H1 (cell line): ENCODE results near the gene NUAK1. TPM values are rescaled to one million over a fixed set of nuclear protein-coding genes. Genes with fewer than 3 reads are reported as not detected.

Experiments used
- CTCF ChIA-PET: fragments of 300-600 bp; sonication (Branson Sonifier 250); formaldehyde crosslinking; loops from one replicate; lab custom pipeline; 2021; ENCODE audit not compliant: partially characterized antibody; lab: Charles Lee
- POLR2A ChIA-PET: fragments of 300-600 bp; sonication (Branson Sonifier 250); formaldehyde crosslinking; loops from one replicate; lab custom pipeline; 2021; ENCODE audit warnings: inconsistent platforms; ENCODE audit not compliant: partially characterized antibody; lab: Charles Lee
- DNase-seq, 2 experiments: peaks; one replicate each; pipeline versions ENCODE4 v3.0.0 to v3.0.0-alpha.2; 2010 to 2022; ENCODE audit warnings: low spot score in 2 of 2, low read depth in 1 of 2, mixed read lengths in 1 of 2
- FAIRE-seq: peaks from 2 replicates; lab custom pipeline; 2011; peaks lifted over from hg19 to GRCh38; lab: Jason Lieb, UNC
- H2AFZ ChIP-seq: 2 replicates; pipeline ENCODE4 v1.8.1; 2012; ENCODE audit warnings: low read length, inconsistent platforms
- H2AK5ac ChIP-seq: 2 replicates; pipeline ENCODE4 v1.6.1; 2013; ENCODE audit warnings: low read depth, low read length
- H2BK120ac ChIP-seq: replicated peaks from 2 replicates; pipeline ENCODE3; 2013; ENCODE audit warnings: low read depth, low read length, inconsistent platforms
- H2BK12ac ChIP-seq: 2 replicates; pipeline ENCODE4 v1.6.1; 2013; ENCODE audit warnings: low read depth, low read length
- H2BK15ac ChIP-seq: 2 replicates; pipeline ENCODE4 v1.6.1; 2013; ENCODE audit warnings: low read length
- H2BK20ac ChIP-seq: 2 replicates; pipeline ENCODE4 v1.6.1; 2013; ENCODE audit warnings: low read length
- H2BK5ac ChIP-seq: 2 replicates; pipeline ENCODE4 v1.6.1; 2013; ENCODE audit warnings: low read depth, low read length
- H3K14ac ChIP-seq: 2 replicates; pipeline ENCODE4 v1.6.1; 2013; ENCODE audit warnings: inconsistent platforms; ENCODE audit not compliant: insufficient read length
- H3K18ac ChIP-seq: 2 replicates; pipeline ENCODE4 v1.6.1; 2013; ENCODE audit warnings: low read length; ENCODE audit errors: extremely low read depth
- H3K23ac ChIP-seq: 2 replicates; pipeline ENCODE4 v1.6.1; 2013; ENCODE audit warnings: inconsistent platforms; ENCODE audit not compliant: insufficient read length
- H3K23me2 ChIP-seq: 2 replicates; pipeline ENCODE4 v1.6.1; 2013; ENCODE audit warnings: low read depth, low read length
- H3K27ac ChIP-seq: 2 replicates; pipeline ENCODE4 v1.6.1; 2011; ENCODE audit warnings: low read depth, low read length, inconsistent platforms
- H3K27me3 ChIP-seq, 4 experiments: replicated peaks in 1 of 4; 1 replicate in 1 of 4; 2 replicates in 3 of 4; pipeline versions ENCODE4 v1.6.1 to v1.8.1; 2011 to 2013; ENCODE audit warnings: low read length in 3 of 4, mild to moderate bottlenecking in 3 of 4, inconsistent platforms in 2 of 4, mixed read lengths in 2 of 4, moderate library complexity in 1 of 4; ENCODE audit not compliant: control insufficient read depth in 3 of 4, insufficient read depth in 3 of 4; ENCODE audit errors: extremely low read depth in 1 of 4
- H3K36me3 ChIP-seq, 4 experiments: 2 replicates each; pipeline versions ENCODE4 v1.6.1 to v1.8.1; 2011 to 2013; ENCODE audit warnings: mild to moderate bottlenecking in 4 of 4, low read length in 3 of 4, moderate library complexity in 2 of 4, control low read depth in 1 of 4, inconsistent platforms in 1 of 4; ENCODE audit not compliant: insufficient read depth in 4 of 4, control insufficient read depth in 2 of 4
- H3K4ac ChIP-seq: replicated peaks from 2 replicates; pipeline ENCODE3; 2013; ENCODE audit warnings: low read length, low read depth, mixed read lengths, inconsistent platforms; ENCODE audit not compliant: insufficient read length
- H3K4me1 ChIP-seq, 4 experiments: replicated peaks in 1 of 4; 1 replicate in 1 of 4; 2 replicates in 3 of 4; pipeline versions ENCODE4 v1.6.1 to v1.8.1; 2011 to 2013; ENCODE audit warnings: low read length in 3 of 4, inconsistent platforms in 2 of 4, mixed read lengths in 1 of 4; ENCODE audit not compliant: insufficient read depth in 4 of 4, control insufficient read depth in 3 of 4
- H3K4me2 ChIP-seq, 2 experiments: 2 replicates each; pipeline versions ENCODE4 v1.6.1 to v1.8.1; 2011 to 2013; ENCODE audit warnings: low read depth in 2 of 2, low read length in 2 of 2, control low read depth in 1 of 2, inconsistent platforms in 1 of 2, mild to moderate bottlenecking in 1 of 2; ENCODE audit not compliant: insufficient read depth in 1 of 2
- H3K4me3 ChIP-seq, 4 experiments: fragments of 200-600, 300-600 bp in 1 of 4; sonication (generic), shearing (Covaris generic), sonication (Bioruptor Twin) in 1 of 4; 2 replicates each; pipeline versions ENCODE4 v1.5.1 to v1.8.1; 2011 to 2016; ENCODE audit warnings: low read length in 4 of 4, low read depth in 3 of 4, control low read depth in 2 of 4, inconsistent platforms in 2 of 4, mild to moderate bottlenecking in 2 of 4, mixed read lengths in 1 of 4, moderate library complexity in 1 of 4; ENCODE audit not compliant: insufficient read depth in 2 of 4; ENCODE audit errors: extremely low read depth in 1 of 4
- H3K56ac ChIP-seq: replicated peaks from 2 replicates; pipeline ENCODE3; 2013; ENCODE audit warnings: low read depth, mild to moderate bottlenecking, mixed read lengths, low read length, inconsistent platforms; ENCODE audit not compliant: insufficient read length
- H3K79me1 ChIP-seq: 2 replicates; pipeline ENCODE4 v1.6.1; 2013; ENCODE audit warnings: low read depth, low read length, control low read depth
- H3K79me2 ChIP-seq, 2 experiments: 2 replicates each; pipeline versions ENCODE4 v1.6.1 to v1.8.1; 2012 to 2013; ENCODE audit warnings: low read length in 2 of 2, mild to moderate bottlenecking in 2 of 2, inconsistent platforms in 1 of 2; ENCODE audit not compliant: insufficient read depth in 2 of 2, control insufficient read depth in 1 of 2
- H3K9ac ChIP-seq, 4 experiments: replicated peaks in 1 of 4; 1 replicate in 1 of 4; 2 replicates in 3 of 4; pipeline versions ENCODE4 v1.6.1 to v1.8.1; 2011 to 2013; ENCODE audit warnings: low read depth in 3 of 4, low read length in 3 of 4, control low read depth in 2 of 4, mild to moderate bottlenecking in 2 of 4, moderate library complexity in 2 of 4, inconsistent platforms in 1 of 4; ENCODE audit errors: extremely low read depth in 1 of 4
- H3K9me3 ChIP-seq, 2 experiments: 2 replicates each; pipeline versions ENCODE4 v1.6.1 to v1.8.1; 2012 to 2013; ENCODE audit warnings: mild to moderate bottlenecking in 2 of 2, moderate library complexity in 2 of 2, control low read depth in 1 of 2, inconsistent platforms in 1 of 2, low read depth in 1 of 2, low read length in 1 of 2, mixed read lengths in 1 of 2; ENCODE audit not compliant: insufficient read depth in 2 of 2
- H4K20me1 ChIP-seq, 2 experiments: replicated peaks in 1 of 2; 2 replicates each; pipeline versions ENCODE3 to v1.8.1; 2011 to 2013; ENCODE audit warnings: inconsistent platforms in 2 of 2, low read length in 2 of 2, mild to moderate bottlenecking in 1 of 2; ENCODE audit not compliant: insufficient read depth in 2 of 2, control insufficient read depth in 1 of 2
- H4K5ac ChIP-seq: 2 replicates; pipeline ENCODE4 v1.6.1; 2013; ENCODE audit warnings: low read length, low read depth, mixed read lengths, inconsistent platforms; ENCODE audit not compliant: insufficient read length
- H4K8ac ChIP-seq: 2 replicates; pipeline ENCODE4 v1.8.0; 2013; ENCODE audit warnings: mild to moderate bottlenecking, moderate library complexity, low read length, inconsistent platforms; ENCODE audit not compliant: insufficient read depth; ENCODE audit errors: extremely low read depth
- H4K91ac ChIP-seq: replicated peaks from 2 replicates; pipeline ENCODE3; 2013; ENCODE audit warnings: low read length, mixed read lengths, inconsistent platforms; ENCODE audit not compliant: insufficient read length
- CBX5 ChIP-seq: fragments of 300-800, 300-1000 bp; sonication (generic); IDR thresholded peaks from 2 replicates; pipeline ENCODE4 v1.7.1; 2016; ENCODE audit warnings: antibody characterized with exemption, low read length, low read depth
- CTCF ChIP-seq, 3 experiments: IDR thresholded peaks; 1 replicate in 2 of 3; 2 replicates in 1 of 3; pipeline versions ENCODE4 v1.5.1 to v1.6.1; 2011; ENCODE audit warnings: low read length in 3 of 3, mild to moderate bottlenecking in 3 of 3, inconsistent platforms in 2 of 3, low read depth in 1 of 3, moderate library complexity in 1 of 3; ENCODE audit not compliant: insufficient read depth in 1 of 3; ENCODE audit errors: control extremely low read depth in 1 of 3
- FOSL1 ChIP-seq: IDR thresholded peaks from 2 replicates; pipeline ENCODE4 v1.6.1; 2011; ENCODE audit warnings: mild to moderate bottlenecking, low read depth, low read length, moderate library complexity; ENCODE audit not compliant: insufficient read depth
- JUN ChIP-seq: IDR thresholded peaks from 2 replicates; pipeline ENCODE4 v1.6.1; 2011; ENCODE audit warnings: low read depth, mild to moderate bottlenecking, improper control_type of control experiment, low read length
- MAFK ChIP-seq: IDR thresholded peaks from 2 replicates; pipeline ENCODE4 v1.6.1; 2012; ENCODE audit warnings: low read depth, mild to moderate bottlenecking, improper control_type of control experiment, low read length
- MAX ChIP-seq: IDR thresholded peaks from 2 replicates; pipeline ENCODE4 v1.6.1; 2012; ENCODE audit warnings: inconsistent platforms
- POLR2AphosphoS5 ChIP-seq: IDR thresholded peaks from 2 replicates; pipeline ENCODE4 v1.6.1; 2011; ENCODE audit warnings: low read depth, low read length
- TEAD4 ChIP-seq: IDR thresholded peaks from 2 replicates; pipeline ENCODE4 v1.6.1; 2012; ENCODE audit warnings: low read depth, low read length, inconsistent platforms, mixed read lengths
- WGBS, 2 experiments: shearing (Covaris generic) in 1 of 2; methylation state at CpG; one replicate each; pipeline versions ENCODE4 v1.1.6 to v1.1.7; 2013 to 2015; ENCODE audit warnings: low lambda C conversion rate in 2 of 2, mixed read lengths in 2 of 2, inconsistent platforms in 1 of 2, low coverage in 1 of 2, missing lambda C conversion rate in 1 of 2; ENCODE audit not compliant: insufficient replicate concordance in 2 of 2, insufficient coverage in 1 of 2, insufficient read length in 1 of 2; ENCODE audit errors: extremely low coverage in 1 of 2, missing lambda C conversion rate in 1 of 2; 5-methylcytosine and 5-hydroxymethylcytosine counted together
- polyA plus RNA-seq, 7 experiments: library from polyadenylated mRNA; depleted of rRNA in 3 of 7; stranded (reverse) in 5 of 7; unstranded in 2 of 7; fragments of >200 nt in 5 of 7; fragments of 200-250 nt in 2 of 7; gene quantifications; 1 replicate in 5 of 7; 2 replicates in 1 of 7; 4 replicates in 1 of 7; pipeline versions ENCODE4 v1.2.1 to v1.2.3, GENCODE V29; 2011 to 2013; ENCODE audit warnings: missing spikeins in 2 of 7, mixed read lengths in 2 of 7
- total RNA-seq: library from RNA; stranded (reverse); fragmentation: NEBNext Ultra II Directional; extraction: Animal tissue kit (Norgen Biotek cat#: 25700); gene quantifications from 2 replicates; pipeline ENCODE4 v1.2.1, GENCODE V29; 2021

The NUAK1 gene
- total and polyA plus RNA-seq, 2 of the 8 experiments (the other 6 are each of a cell fraction or from before 2014, with no cell fraction given): 6.7 to 18.2 TPM

GRCh38 chr12:106039646-106040404, 98.9 kb downstream of the NUAK1 start:
- Histone ChIP-seq H3K27me3 (no peaks in the 10 kb centered on the region; a peak in 1 of 7 replicates), H3K27ac (no peak overlapping the region), H3K4me3 (no peak overlapping the region), H3K79me2 (no peaks in the 10 kb centered on the region), H2AFZ (no peak overlapping the region; the same call in 1 of the 2 replicates), H2BK120ac (no peak overlapping the region), H2BK15ac (no peak overlapping the region; the same call in 1 of the 2 replicates), H4K91ac (no peak overlapping the region), H3K14ac (no peak overlapping the region), H3K18ac (0 out of 2 replicates have a peak overlapping the region, but pooled peaks have one; percentile 19), H2BK12ac (0 out of 2 replicates have a peak overlapping the region, but pooled peaks have one; percentile 55), H4K8ac (no peak overlapping the region; the same call in 1 of the 2 replicates), H3K4me1 (peaks cover 0 to 2% (median 1%) of the 10 kb centered on the region in 4 experiments; a peak in 4 of 7 replicates), H3K9ac (no peak overlapping the region), H4K20me1 (no peaks in the 10 kb centered on the region), H3K9me3 (no peaks in the 10 kb centered on the region), H2AK5ac (peak overlapping the region; percentile 24; the same call in 1 of the 2 replicates), H3K79me1 (no peaks in the 10 kb centered on the region), H3K4me2 (no peak overlapping the region), H3K4ac (no peak overlapping the region), H3K23ac (no peak overlapping the region), H2BK20ac (0 out of 2 replicates have a peak overlapping the region, but pooled peaks have one; percentile 21), H3K23me2 (no peaks in the 10 kb centered on the region; the same call in 1 of the 2 replicates), H4K5ac (no peak overlapping the region), H2BK5ac (no peak overlapping the region), H3K56ac (no peak overlapping the region), H3K36me3 (no peaks in the 10 kb centered on the region)
- DNase-seq (no peak), FAIRE-seq (no peak)
- ChIA-PET POLR2A (interaction anchor here (1.0 kb wide), 1 partner anchor 99 kb away, joined by 3 read pairs; the partner anchor contains the start of gene NUAK1), CTCF (interaction anchor here (1.1 to 1.3 kb wide), 2 partner anchors 95 to 335 kb away, joined by 3 read pairs; no protein-coding TSS in a partner anchor)
- 92% methylated on average over 2 of the region's 2 CpGs; no CpG with 5 or more reads in 1 of the 2 experiments for WGBS, 2 experiments
- TF ChIP-seq POLR2AphosphoS5: no peak
- TF ChIP-seq MAX: no peak
- no peak for TF ChIP-seq JUN
- TF ChIP-seq CBX5: no peak
- TF ChIP-seq CTCF (IDR thresholded peaks at IDR 0.05; ENCODE audit: control extremely low read depth in 1 of 3, insufficient read depth in 1 of 3, low read depth in 1 of 3, low read length in 3 of 3): no peak
- TF ChIP-seq MAFK: no peak
- TF ChIP-seq TEAD4: no peak
- TF ChIP-seq FOSL1: no peak
